ENCODE results near the gene STRN4. TPM values are rescaled to one million over a fixed set of nuclear protein-coding genes. Genes with fewer than 3 reads are reported as not detected.

Gene STRN4
- total and polyA plus RNA-seq, 2 experiments from 2014 or later, result 98.4 to 144 TPM

- peaks cover 42% of the 10 kb centered on the region for H3K36me3 ChIP-seq
- no peak overlapping the region for H3K4me3 ChIP-seq
- no peaks in the 10 kb centered on the region for H3K9me3 ChIP-seq (ENCODE audit: low read depth)
- no peak for TF ChIP-seq CTCF (IDR thresholded peaks at IDR 0.05; ENCODE audit: low read depth, low read length)
- no peak for DNase-seq (ENCODE audit: low read depth in 1 of 2, low spot score in 1 of 2)
- no peak overlapping the region for H3K27ac ChIP-seq
- H3K4me1 ChIP-seq (ENCODE audit: low read depth), result no peaks in the 10 kb centered on the region
- H3K27me3 ChIP-seq, result no peaks in the 10 kb centered on the region
Measured at GRCh38 chr19:46727757-46728156, 18.5 kb downstream of the STRN4 start.

- peaks cover 44% of the 10 kb centered on the region for H3K36me3 ChIP-seq
- no peaks in the 10 kb centered on the region for H3K27me3 ChIP-seq
- H3K9me3 ChIP-seq (ENCODE audit: low read depth), result no peaks in the 10 kb centered on the region
- no peak for TF ChIP-seq CTCF (IDR thresholded peaks at IDR 0.05; ENCODE audit: low read depth, low read length)
- no peak overlapping the region for H3K27ac ChIP-seq
- no peaks in the 10 kb centered on the region for H3K4me1 ChIP-seq (ENCODE audit: low read depth)
- DNase-seq (ENCODE audit: low read depth in 1 of 2, low spot score in 1 of 2), result no peak
- no peak overlapping the region for H3K4me3 ChIP-seq
Measured at GRCh38 chr19:46726971-46727501, 19.2 kb downstream of the STRN4 start.

- Histone ChIP-seq H3K36me3 (peaks cover 49% of the 10 kb centered on the region), H3K27me3 (no peaks in the 10 kb centered on the region), H3K9me3 (ENCODE audit: low read depth) (no peaks in the 10 kb centered on the region), H3K4me1 (ENCODE audit: low read depth) (no peaks in the 10 kb centered on the region), H3K4me3 (no peak overlapping the region), H3K27ac (no peak overlapping the region)
- DNase-seq (ENCODE audit: low read depth in 1 of 2, low spot score in 1 of 2), result no peak
- no peak for TF ChIP-seq CTCF (IDR thresholded peaks at IDR 0.05; ENCODE audit: low read depth, low read length)
Measured at GRCh38 chr19:46726551-46726950, 19.7 kb downstream of the STRN4 start.

- Histone ChIP-seq H3K36me3 (peaks cover 53% of the 10 kb centered on the region), H3K27me3 (no peaks in the 10 kb centered on the region), H3K9me3 (ENCODE audit: low read depth) (no peaks in the 10 kb centered on the region), H3K4me3 (no peak overlapping the region), H3K4me1 (ENCODE audit: low read depth) (no peaks in the 10 kb centered on the region), H3K27ac (no peak overlapping the region)
- TF ChIP-seq CTCF (IDR thresholded peaks at IDR 0.05; ENCODE audit: low read depth, low read length), result no peak
- no peak for DNase-seq (ENCODE audit: low read depth in 1 of 2, low spot score in 1 of 2)
Measured at GRCh38 chr19:46725859-46726393, 20.3 kb downstream of the STRN4 start.

GRCh38 chr19:46725036-46725820 is 21.0 kb downstream of the STRN4 start:
- Histone ChIP-seq H3K9me3 (ENCODE audit: low read depth) (no peaks in the 10 kb centered on the region), H3K4me1 (ENCODE audit: low read depth) (no peaks in the 10 kb centered on the region), H3K4me3 (no peak overlapping the region), H3K27ac (no peak overlapping the region), H3K36me3 (peaks cover 53% of the 10 kb centered on the region), H3K27me3 (no peaks in the 10 kb centered on the region)
- DNase-seq (ENCODE audit: low read depth in 1 of 2, low spot score in 1 of 2), result no peak
- TF ChIP-seq CTCF (IDR thresholded peaks at IDR 0.05; ENCODE audit: low read depth, low read length), result no peak
